GM23338 (cell line): ENCODE data around the gene CD38.

Experiments
- CTCF ChIP-seq, 2 experiments: fragments of 200-600 bp in 1 of 2; sonication (generic) in 1 of 2; conservative IDR thresholded peaks; 2 replicates each; pipeline versions ENCODE4 v1.5.1 to v1.6.1; 2016 to 2017; ENCODE audit warnings: antibody characterized with exemption in 2 of 2, low read depth in 2 of 2, mild to moderate bottlenecking in 2 of 2, moderate library complexity in 1 of 2
- EZH2 ChIP-seq: fragments of 200-600 bp; sonication (generic); IDR thresholded peaks from one replicate; pipeline ENCODE4 v1.8.0; 2017; ENCODE audit warnings: antibody characterized with exemption, mild to moderate bottlenecking, low read depth; ENCODE audit not compliant: unreplicated experiment
- JUNB ChIP-seq: IDR thresholded peaks from one replicate; pipeline ENCODE4 v1.6.1; 2016; ENCODE audit warnings: antibody characterized with exemption; ENCODE audit not compliant: unreplicated experiment
- NANOG ChIP-seq: IDR thresholded peaks from 2 replicates; pipeline ENCODE4 v1.6.1; 2016; ENCODE audit warnings: antibody characterized with exemption, borderline replicate concordance
- POLR2AphosphoS5 ChIP-seq: IDR thresholded peaks from 2 replicates; pipeline ENCODE4 v1.6.1; 2016; ENCODE audit warnings: antibody characterized with exemption, low read depth
- TF ChIP-seq, protein P1 (sequence below): IDR thresholded peaks from one replicate; pipeline ENCODE4 v1.6.1; 2018; ENCODE audit warnings: antibody characterized with exemption; ENCODE audit not compliant: unreplicated experiment

GRCh38 chr4:15874671-15875070 lies 96.5 kb downstream of the CD38 start:
- TF ChIP-seq CTCF (conservative IDR thresholded peaks at IDR 0.05; ENCODE audit: low read depth in 2 of 2) (no peak), EZH2 (no peak), JUNB (no peak), POLR2AphosphoS5 (no peak), NANOG (no peak)
- TF ChIP-seq, protein P1, sequence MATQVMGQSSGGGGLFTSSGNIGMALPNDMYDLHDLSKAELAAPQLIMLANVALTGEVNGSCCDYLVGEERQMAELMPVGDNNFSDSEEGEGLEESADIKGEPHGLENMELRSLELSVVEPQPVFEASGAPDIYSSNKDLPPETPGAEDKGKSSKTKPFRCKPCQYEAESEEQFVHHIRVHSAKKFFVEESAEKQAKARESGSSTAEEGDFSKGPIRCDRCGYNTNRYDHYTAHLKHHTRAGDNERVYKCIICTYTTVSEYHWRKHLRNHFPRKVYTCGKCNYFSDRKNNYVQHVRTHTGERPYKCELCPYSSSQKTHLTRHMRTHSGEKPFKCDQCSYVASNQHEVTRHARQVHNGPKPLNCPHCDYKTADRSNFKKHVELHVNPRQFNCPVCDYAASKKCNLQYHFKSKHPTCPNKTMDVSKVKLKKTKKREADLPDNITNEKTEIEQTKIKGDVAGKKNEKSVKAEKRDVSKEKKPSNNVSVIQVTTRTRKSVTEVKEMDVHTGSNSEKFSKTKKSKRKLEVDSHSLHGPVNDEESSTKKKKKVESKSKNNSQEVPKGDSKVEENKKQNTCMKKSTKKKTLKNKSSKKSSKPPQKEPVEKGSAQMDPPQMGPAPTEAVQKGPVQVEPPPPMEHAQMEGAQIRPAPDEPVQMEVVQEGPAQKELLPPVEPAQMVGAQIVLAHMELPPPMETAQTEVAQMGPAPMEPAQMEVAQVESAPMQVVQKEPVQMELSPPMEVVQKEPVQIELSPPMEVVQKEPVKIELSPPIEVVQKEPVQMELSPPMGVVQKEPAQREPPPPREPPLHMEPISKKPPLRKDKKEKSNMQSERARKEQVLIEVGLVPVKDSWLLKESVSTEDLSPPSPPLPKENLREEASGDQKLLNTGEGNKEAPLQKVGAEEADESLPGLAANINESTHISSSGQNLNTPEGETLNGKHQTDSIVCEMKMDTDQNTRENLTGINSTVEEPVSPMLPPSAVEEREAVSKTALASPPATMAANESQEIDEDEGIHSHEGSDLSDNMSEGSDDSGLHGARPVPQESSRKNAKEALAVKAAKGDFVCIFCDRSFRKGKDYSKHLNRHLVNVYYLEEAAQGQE = no peak
